IPS DF 6.9 (cell line): Measurements from ENCODE around the gene RAB38.

ENCODE experiments used
- DNase-seq: peaks from one replicate; pipeline ENCODE4 v3.0.0-alpha.2; 2013; ENCODE audit warnings: low read depth, low spot score
- H3K27ac ChIP-seq: one replicate; pipeline ENCODE4 v1.5.1; 2013; ENCODE audit warnings: low read length, control low read depth
- H3K27me3 ChIP-seq: 2 replicates; pipeline ENCODE4 v1.6.1; 2013; ENCODE audit warnings: mild to moderate bottlenecking, low read length; ENCODE audit not compliant: control insufficient read depth, insufficient read depth
- H3K36me3 ChIP-seq: 2 replicates; pipeline ENCODE4 v1.6.1; 2013; ENCODE audit warnings: low read length; ENCODE audit not compliant: control insufficient read depth, insufficient read depth
- H3K4me1 ChIP-seq: 2 replicates; pipeline ENCODE4 v1.6.1; 2013; ENCODE audit warnings: low read length; ENCODE audit not compliant: control insufficient read depth, insufficient read depth
- H3K4me3 ChIP-seq: 2 replicates; pipeline ENCODE4 v1.5.1; 2013; ENCODE audit warnings: mild to moderate bottlenecking, low read length
- H3K9me3 ChIP-seq: 2 replicates; pipeline ENCODE4 v1.6.1; 2013; ENCODE audit warnings: low read length, inconsistent platforms; ENCODE audit not compliant: control insufficient read depth, insufficient read depth
- WGBS: extraction: QIAGEN DNeasy Blood & Tissue Kit; methylation state at CpG from one replicate; pipeline ENCODE4 v1.1.7; 2013; ENCODE audit warnings: mixed read lengths, missing lambda C conversion rate; ENCODE audit not compliant: insufficient read length, insufficient coverage; 5-methylcytosine and 5-hydroxymethylcytosine counted together

Gene RAB38

DNA sequence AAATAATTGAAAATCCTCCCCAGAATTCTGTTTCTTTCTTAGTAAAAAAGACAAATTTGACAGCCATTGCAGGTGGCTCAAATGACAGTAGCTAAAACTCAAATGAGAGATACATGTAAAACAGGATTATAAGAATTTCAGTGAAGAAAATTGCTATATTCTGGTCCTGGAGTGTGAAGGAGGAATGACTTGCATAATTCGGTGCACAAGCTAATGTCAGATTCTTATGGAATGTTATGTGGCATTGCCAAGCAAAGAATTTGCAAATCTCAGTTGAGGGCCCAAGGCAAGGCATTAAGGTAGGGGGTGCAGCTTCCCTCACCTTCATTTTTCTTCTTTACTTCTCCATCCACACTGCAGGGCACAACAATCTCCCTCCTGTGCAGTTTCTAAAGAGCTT, 35.4 kb downstream of the RAB38 start:
- Histone ChIP-seq H3K36me3 (no peaks in the 10 kb centered on the region), H3K27ac (no peak overlapping the region), H3K4me1 (no peaks in the 10 kb centered on the region; the same call in 1 of the 2 replicates), H3K9me3 (no peaks in the 10 kb centered on the region), H3K27me3 (no peaks in the 10 kb centered on the region), H3K4me3 (no peak overlapping the region)
- DNase-seq, result no peak
- no CpG with 5 or more reads among the region's 1 CpG for WGBS

DNA sequence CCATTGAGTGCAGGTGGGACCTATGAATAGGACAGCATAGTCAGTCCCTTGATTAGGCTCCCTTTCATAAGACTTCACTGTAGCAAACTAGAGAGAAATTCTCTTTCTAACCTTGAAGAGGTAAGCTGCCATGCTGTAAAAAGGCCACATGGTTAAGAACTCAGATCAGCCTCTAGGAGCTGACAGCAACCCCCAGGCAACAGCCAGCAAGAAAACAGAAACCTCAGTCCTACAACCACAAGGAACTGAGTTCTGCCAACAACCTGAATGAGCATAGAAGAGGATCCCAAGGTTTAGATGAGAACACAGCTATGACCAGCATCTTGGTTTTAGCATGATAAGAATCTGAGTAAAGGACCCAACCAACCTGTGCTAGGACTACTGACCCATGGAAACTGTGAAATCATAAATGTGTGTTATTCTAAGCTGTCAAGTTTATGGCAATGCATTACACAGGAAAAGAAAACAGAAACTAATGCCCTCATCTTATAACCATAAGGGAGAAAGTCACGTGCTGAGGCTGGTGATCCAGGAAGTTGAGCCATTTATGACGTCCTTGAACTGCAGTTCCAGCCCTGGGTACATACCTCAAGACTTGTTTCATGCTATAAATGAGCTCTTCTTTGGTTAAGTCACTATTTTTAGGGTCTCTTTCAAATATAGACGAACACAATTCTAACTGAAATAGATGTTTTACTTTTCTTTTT, 43.3 kb downstream of the RAB38 start:
- Histone ChIP-seq H3K27ac (no peak overlapping the region), H3K27me3 (no peaks in the 10 kb centered on the region), H3K4me1 (no peaks in the 10 kb centered on the region), H3K9me3 (no peaks in the 10 kb centered on the region), H3K36me3 (no peaks in the 10 kb centered on the region), H3K4me3 (no peak overlapping the region)
- WGBS, result no CpG with 5 or more reads among the region's 3 CpGs
- DNase-seq, result no peak

DNA sequence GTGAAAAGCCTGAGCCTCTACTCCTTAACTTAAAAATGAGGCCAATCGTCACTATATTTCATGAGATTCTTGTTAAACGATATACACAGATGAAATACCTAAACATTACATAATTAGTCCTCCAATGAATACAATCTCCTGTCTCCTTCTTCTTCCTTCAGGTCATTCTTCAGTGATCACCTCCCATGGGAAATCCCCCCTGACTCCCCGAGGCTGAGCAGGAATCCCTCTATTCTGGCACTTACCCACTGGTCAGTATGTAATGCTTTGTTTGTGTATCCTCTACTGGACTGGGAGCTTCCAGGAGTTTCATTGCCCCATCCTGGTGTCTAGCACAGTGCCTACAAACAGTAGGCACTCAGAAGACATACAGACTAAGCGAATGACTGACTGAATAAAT, 52.3 kb downstream of the RAB38 start:
- H3K4me3 ChIP-seq, result no peak overlapping the region
- no CpG with 5 or more reads among the region's 4 CpGs for WGBS
- H3K27ac ChIP-seq, result no peak overlapping the region
- no peak for DNase-seq
- no peaks in the 10 kb centered on the region for H3K9me3 ChIP-seq
- H3K36me3 ChIP-seq, result no peaks in the 10 kb centered on the region
- H3K27me3 ChIP-seq, result no peaks in the 10 kb centered on the region
- H3K4me1 ChIP-seq, result no peaks in the 10 kb centered on the region

DNA sequence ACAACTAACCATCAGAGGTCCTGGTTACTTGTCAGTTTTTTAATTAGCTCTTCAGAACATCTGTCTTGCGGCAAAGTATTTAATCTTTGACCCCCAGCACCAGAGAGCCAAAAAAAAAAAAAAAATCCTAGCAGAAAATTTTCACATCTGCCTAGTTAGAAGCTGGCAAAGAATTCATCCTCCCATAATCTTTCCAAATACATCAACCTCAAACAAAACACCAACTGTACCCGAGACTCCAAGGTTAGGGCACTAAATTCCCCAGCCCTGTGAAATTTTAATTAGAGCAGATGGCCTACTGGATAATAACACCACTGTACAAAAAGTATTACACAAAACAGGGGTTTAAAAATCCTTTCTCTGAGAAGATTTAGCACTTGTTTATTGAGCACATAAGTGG, 55.7 kb downstream of the RAB38 start:
- H3K36me3 ChIP-seq, result no peaks in the 10 kb centered on the region
- no peaks in the 10 kb centered on the region; the same call in 1 of the 2 replicates for H3K4me1 ChIP-seq
- no peak overlapping the region for H3K4me3 ChIP-seq
- no peak overlapping the region for H3K27ac ChIP-seq
- no CpG with 5 or more reads among the region's 2 CpGs for WGBS
- H3K27me3 ChIP-seq, result no peaks in the 10 kb centered on the region
- DNase-seq, result no peak
- H3K9me3 ChIP-seq, result no peaks in the 10 kb centered on the region

DNA sequence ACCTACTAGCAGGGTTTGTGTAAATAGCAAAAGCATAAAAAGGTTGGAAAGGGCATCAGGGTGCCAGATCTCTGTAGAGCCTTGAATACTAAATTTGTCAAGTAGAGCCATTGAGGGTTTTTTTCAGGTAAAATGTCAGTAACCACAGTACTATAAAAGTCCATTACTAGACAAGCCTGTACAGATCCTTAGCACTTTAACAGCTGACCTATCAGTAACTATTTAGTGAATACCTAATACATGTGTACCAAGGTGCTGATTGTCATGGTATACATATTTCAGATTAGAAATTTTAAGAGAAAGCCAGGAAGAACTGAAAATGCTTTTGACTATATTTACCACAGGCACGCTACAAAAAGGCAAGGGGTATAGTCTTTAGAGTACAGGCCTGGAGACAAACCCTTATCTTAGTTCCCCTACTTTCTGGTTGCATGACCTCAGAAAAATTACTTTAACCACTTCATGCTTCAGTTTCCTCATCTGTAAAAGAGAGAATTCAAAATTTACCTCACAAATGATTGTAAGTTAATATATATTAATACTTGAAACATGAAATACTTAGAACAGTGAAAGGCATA, 57.9 kb downstream of the RAB38 start:
- no CpG with 5 or more reads among the region's 1 CpG for WGBS
- H3K27ac ChIP-seq, result no peak overlapping the region
- H3K4me3 ChIP-seq, result no peak overlapping the region
- no peaks in the 10 kb centered on the region for H3K36me3 ChIP-seq
- H3K9me3 ChIP-seq, result no peaks in the 10 kb centered on the region
- no peaks in the 10 kb centered on the region; the same call in 1 of the 2 replicates for H3K4me1 ChIP-seq
- no peak for DNase-seq
- no peaks in the 10 kb centered on the region for H3K27me3 ChIP-seq

DNA sequence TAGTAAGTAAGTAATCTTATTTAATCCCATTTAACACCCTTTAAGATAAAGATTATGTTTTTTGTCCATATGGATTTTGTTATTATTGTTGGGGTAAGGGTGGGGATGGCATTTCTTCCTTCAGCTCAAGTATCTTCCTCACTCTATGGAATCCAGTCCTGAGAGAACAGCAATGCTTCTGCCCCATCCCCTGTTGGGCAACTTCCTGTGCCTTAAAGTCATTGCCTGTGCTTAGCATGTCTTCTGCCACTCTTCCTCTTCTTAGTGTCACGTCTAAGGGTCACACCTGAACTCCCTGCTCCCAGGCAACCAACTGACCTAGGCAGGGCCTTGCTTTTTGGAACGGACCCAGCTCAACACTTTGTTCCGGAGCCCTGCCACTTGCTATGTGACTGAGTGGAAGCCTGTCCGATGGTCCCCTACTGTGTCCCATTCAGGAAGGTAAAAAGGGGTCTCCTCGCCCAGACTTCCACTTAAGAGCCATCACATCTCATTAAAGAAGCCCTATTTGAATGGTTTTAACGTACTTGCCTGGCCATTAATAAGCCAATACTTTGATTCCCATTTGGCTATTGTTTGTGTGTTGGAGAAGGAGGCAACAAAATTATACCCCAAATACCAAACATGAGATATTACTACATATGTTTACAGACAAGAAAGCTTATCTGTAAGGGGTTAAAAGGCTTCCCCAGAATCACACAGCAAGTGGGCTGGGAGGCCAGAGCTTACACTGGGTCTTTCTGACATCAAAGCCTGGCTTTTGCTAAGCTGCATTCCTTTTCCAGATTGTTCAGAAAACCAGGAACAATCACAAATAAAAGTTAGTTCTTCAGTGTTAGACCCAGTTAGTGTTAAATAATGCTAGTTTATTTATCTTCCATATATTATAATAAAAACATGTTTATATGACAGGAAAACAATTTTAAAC, 59.2 kb downstream of the RAB38 start:
- no peaks in the 10 kb centered on the region for H3K9me3 ChIP-seq
- no peak for DNase-seq
- no CpG with 5 or more reads among the region's 6 CpGs for WGBS
- H3K36me3 ChIP-seq, result no peaks in the 10 kb centered on the region
- no peak overlapping the region for H3K4me3 ChIP-seq
- no peak overlapping the region for H3K27ac ChIP-seq
- no peaks in the 10 kb centered on the region; the same call in 1 of the 2 replicates for H3K4me1 ChIP-seq
- H3K27me3 ChIP-seq, result no peaks in the 10 kb centered on the region

DNA sequence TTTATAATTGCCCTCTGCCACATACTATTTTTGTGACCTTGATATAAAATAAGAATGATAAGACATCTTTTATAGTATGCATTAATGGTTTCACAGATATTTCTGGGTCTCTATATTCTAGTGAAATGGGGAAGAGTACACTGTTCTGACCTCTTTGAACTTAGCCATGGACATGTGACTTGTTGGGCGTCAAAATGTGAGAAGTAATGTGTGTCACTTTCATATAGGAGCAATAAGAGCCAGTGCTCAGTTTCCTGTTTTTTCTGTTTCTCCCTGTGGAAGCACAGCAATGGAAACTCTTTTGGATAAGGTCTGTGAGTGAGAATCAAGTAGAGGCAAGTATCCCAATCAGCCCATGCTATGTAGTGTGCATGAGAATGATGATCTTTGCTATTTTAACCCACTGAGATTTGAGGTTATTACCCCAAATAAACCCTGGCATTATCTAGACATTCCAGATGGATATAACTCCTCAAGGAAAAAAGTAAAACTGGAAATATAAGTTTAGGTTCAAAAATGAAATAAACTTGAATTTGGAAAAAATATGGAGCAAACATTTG, 60.7 kb downstream of the RAB38 start:
- H3K27me3 ChIP-seq, result no peaks in the 10 kb centered on the region
- no peaks in the 10 kb centered on the region for H3K36me3 ChIP-seq
- no peak overlapping the region for H3K27ac ChIP-seq
- H3K4me3 ChIP-seq, result no peak overlapping the region
- no CpG with 5 or more reads among the region's 1 CpG for WGBS
- H3K9me3 ChIP-seq, result no peaks in the 10 kb centered on the region
- no peak for DNase-seq
- no peaks in the 10 kb centered on the region; the same call in 1 of the 2 replicates for H3K4me1 ChIP-seq

DNA sequence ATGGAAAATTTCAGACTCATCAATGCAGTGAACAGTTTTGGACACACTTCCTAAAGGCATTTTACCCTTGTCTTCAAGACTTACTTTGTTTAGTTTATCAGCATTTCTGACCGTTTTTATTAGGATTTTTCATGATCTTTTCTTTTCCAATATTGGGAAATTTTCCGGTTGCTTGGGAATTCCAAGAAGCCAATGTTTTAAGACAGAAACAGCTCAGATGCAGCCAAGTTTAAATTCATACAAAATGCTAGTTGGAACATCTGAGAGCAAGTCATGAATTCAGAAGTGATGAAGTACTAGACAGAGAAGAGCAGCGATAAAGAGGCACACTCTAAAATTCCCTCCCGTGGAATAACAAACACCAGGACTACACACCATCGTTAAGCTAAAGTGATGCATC, 68.6 kb downstream of the RAB38 start:
- DNase-seq, result no peak
- Histone ChIP-seq H3K4me3 (no peak overlapping the region), H3K27ac (no peak overlapping the region), H3K36me3 (no peaks in the 10 kb centered on the region), H3K27me3 (no peaks in the 10 kb centered on the region), H3K4me1 (no peaks in the 10 kb centered on the region), H3K9me3 (no peaks in the 10 kb centered on the region)
- no CpG with 5 or more reads among the region's 5 CpGs for WGBS

DNA sequence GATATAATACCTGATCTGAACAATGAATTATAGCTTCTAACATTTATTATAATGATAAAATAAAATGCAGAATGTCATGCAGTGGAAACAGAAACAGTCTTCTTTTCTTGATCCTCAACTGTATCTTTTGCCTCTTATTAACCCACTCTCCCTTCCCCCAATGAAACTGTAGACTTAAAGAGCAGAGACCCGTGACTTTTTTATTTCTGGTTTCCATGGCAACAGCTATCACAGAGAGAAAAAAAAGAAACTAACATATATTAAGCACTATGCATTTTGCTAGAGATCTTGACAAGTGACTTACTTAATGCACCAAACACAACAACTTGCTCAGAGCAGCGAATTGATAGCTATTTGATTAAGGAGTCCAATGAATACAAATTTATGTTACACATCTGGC, 69.3 kb downstream of the RAB38 start:
- Histone ChIP-seq H3K4me1 (no peaks in the 10 kb centered on the region), H3K27me3 (no peaks in the 10 kb centered on the region), H3K4me3 (no peak overlapping the region), H3K9me3 (no peaks in the 10 kb centered on the region), H3K36me3 (no peaks in the 10 kb centered on the region), H3K27ac (no peak overlapping the region)
- DNase-seq, result no peak
- no CpG with 5 or more reads among the region's 2 CpGs for WGBS

DNA sequence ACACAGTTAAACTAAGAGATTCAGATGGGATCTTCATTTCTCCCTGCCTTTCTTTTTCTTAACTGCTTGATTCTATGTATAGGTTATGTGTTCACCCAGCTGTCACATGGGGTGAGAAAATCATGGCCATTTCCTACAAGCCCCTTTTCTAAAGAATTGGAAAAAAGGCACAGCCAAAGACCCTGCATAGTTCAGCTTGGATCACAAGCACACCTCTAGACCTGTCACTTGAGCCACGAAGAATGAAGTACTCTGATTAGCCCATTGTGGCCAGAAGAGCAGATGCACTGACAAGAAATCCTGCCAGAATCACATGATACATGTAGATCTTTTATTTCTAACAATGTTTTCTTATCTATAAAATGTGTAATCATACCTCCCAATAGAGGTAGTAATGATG, 69.7 kb downstream of the RAB38 start:
- H3K27me3 ChIP-seq, result no peaks in the 10 kb centered on the region
- no peaks in the 10 kb centered on the region for H3K4me1 ChIP-seq
- no peaks in the 10 kb centered on the region for H3K9me3 ChIP-seq
- WGBS, result no CpG with 5 or more reads among the region's 1 CpG
- no peak for DNase-seq
- H3K27ac ChIP-seq, result no peak overlapping the region
- no peak overlapping the region for H3K4me3 ChIP-seq
- no peaks in the 10 kb centered on the region for H3K36me3 ChIP-seq
